WTC11 (cell line): ENCODE results near the gene C1QTNF2. TPM values are rescaled to one million over a fixed set of nuclear protein-coding genes. Genes with fewer than 3 reads are reported as not detected.
A peak's percentile ranks its signal among the peaks of the same experiment; 100 is the strongest.

Experiments
- ATAC-seq: fragments of 200-7000 bp; cut with Tn5 transposase; 2 replicates; pipeline ENCODE4 v1.10.0; 2021; ENCODE audit warnings: mild to moderate bottlenecking, moderate library complexity
- CTCF ChIA-PET: fragments of 300-600 bp; sonication (Branson Sonifier 250); formaldehyde crosslinking; loops from one replicate; lab custom pipeline; 2021; ENCODE audit warnings: antibody characterized with exemption; lab: Charles Lee
- POLR2A ChIA-PET: fragments of 350-600 bp; sonication (Branson Sonifier 250); formaldehyde crosslinking; loops from one replicate; lab custom pipeline; 2021; ENCODE audit warnings: antibody characterized with exemption; lab: Charles Lee
- DNase-seq: peaks from one replicate; pipeline ENCODE4 v3.0.0; 2021; ENCODE audit warnings: low spot score
- H3K27ac Mint-ChIP-seq: 2 replicates; pipeline ENCODE4 v1.8.0; 2021; ENCODE audit warnings: mixed read lengths
- H3K27me3 Mint-ChIP-seq: 2 replicates; pipeline ENCODE4 v1.8.0; 2021; ENCODE audit warnings: low read depth, mild to moderate bottlenecking, moderate library complexity, mixed read lengths
- H3K36me3 Mint-ChIP-seq: 2 replicates; pipeline ENCODE4 v1.8.0; 2021; ENCODE audit warnings: mixed read lengths
- H3K4me1 Mint-ChIP-seq: 2 replicates; pipeline ENCODE4 v1.8.0; 2022; ENCODE audit warnings: mixed read lengths
- H3K4me3 Mint-ChIP-seq: 2 replicates; pipeline ENCODE4 v1.8.0; 2021; ENCODE audit warnings: mild to moderate bottlenecking, moderate library complexity, mixed read lengths
- H3K9me3 Mint-ChIP-seq: 2 replicates; pipeline ENCODE4 v1.8.0; 2021; ENCODE audit warnings: mixed read lengths
- CREM ChIP-seq: sonication (generic); formaldehyde crosslinking; IDR thresholded peaks from 2 replicates; pipeline ENCODE4 v1.8.1; 2022; ENCODE audit warnings: mild to moderate bottlenecking, missing genetic modification reagents, moderate library complexity
- ELF4 ChIP-seq: sonication (generic); formaldehyde crosslinking; IDR thresholded peaks from 2 replicates; pipeline ENCODE4 v1.8.1; 2022; ENCODE audit warnings: low read depth, mild to moderate bottlenecking, moderate library complexity, missing genetic modification reagents
- FOXK1 ChIP-seq: sonication (generic); formaldehyde crosslinking; IDR thresholded peaks from 2 replicates; pipeline ENCODE4 v1.8.0; 2022; ENCODE audit warnings: mild to moderate bottlenecking, moderate library complexity, missing genetic modification reagents
- GABPB1 ChIP-seq: sonication (generic); formaldehyde crosslinking; IDR thresholded peaks from 2 replicates; pipeline ENCODE4 v1.8.1; 2023; ENCODE audit warnings: mild to moderate bottlenecking, missing genetic modification reagents
- GRHL2 ChIP-seq: fragments of 250-450 bp; sonication (Bioruptor Pico); IDR thresholded peaks from 2 replicates; pipeline ENCODE4 v1.8.0; 2022; ENCODE audit warnings: mild to moderate bottlenecking, moderate library complexity; ENCODE audit not compliant: insufficient replicate concordance, severe bottlenecking
- GTF2I ChIP-seq: fragments of 250-450 bp; sonication (Bioruptor Pico); conservative IDR thresholded peaks from 2 replicates; pipeline ENCODE4 v1.4.0; 2021; ENCODE audit warnings: mild to moderate bottlenecking
- IRF2 ChIP-seq: sonication (generic); formaldehyde crosslinking; IDR thresholded peaks from 2 replicates; pipeline ENCODE4 v1.8.0; 2022; ENCODE audit warnings: low read depth, missing genetic modification reagents, borderline replicate concordance
- MYBL2 ChIP-seq: sonication (generic); formaldehyde crosslinking; IDR thresholded peaks from 2 replicates; pipeline ENCODE4 v1.8.1; 2023; ENCODE audit warnings: mild to moderate bottlenecking, moderate library complexity, missing genetic modification reagents
- SMAD4 ChIP-seq: sonication (generic); formaldehyde crosslinking; IDR thresholded peaks from 2 replicates; pipeline ENCODE4 v1.8.0; 2022; ENCODE audit warnings: mild to moderate bottlenecking, missing genetic modification reagents
- total RNA-seq: library from RNA; stranded (reverse); gene quantifications from 3 replicates; pipeline ENCODE4 v1.2.3, GENCODE V29; 2021
- TF ChIP-seq, protein P1 (sequence below): sonication (generic); formaldehyde crosslinking; IDR thresholded peaks from 2 replicates; pipeline ENCODE4 v1.8.0; 2022; ENCODE audit warnings: mild to moderate bottlenecking, missing genetic modification reagents
- TF ChIP-seq, protein P2 (sequence below): sonication (generic); formaldehyde crosslinking; IDR thresholded peaks from 2 replicates; pipeline ENCODE4 v1.8.0; 2022; ENCODE audit warnings: mild to moderate bottlenecking, missing genetic modification reagents
- TF ChIP-seq, protein P3 (sequence below): sonication (generic); formaldehyde crosslinking; IDR thresholded peaks from 2 replicates; pipeline ENCODE4 v1.8.1; 2022; ENCODE audit warnings: mild to moderate bottlenecking, moderate library complexity, missing genetic modification reagents
- TF ChIP-seq, protein P4 (sequence below): sonication (generic); formaldehyde crosslinking; IDR thresholded peaks from 2 replicates; pipeline ENCODE4 v1.8.1; 2022; ENCODE audit warnings: missing genetic modification reagents, borderline replicate concordance
- TF ChIP-seq, protein P5 (sequence below): sonication (generic); formaldehyde crosslinking; IDR thresholded peaks from 2 replicates; pipeline ENCODE4 v1.8.1; 2022; ENCODE audit warnings: low read depth, mild to moderate bottlenecking, moderate library complexity, missing genetic modification reagents, borderline replicate concordance
- TF ChIP-seq, protein P6 (sequence below): sonication (generic); formaldehyde crosslinking; IDR thresholded peaks from 2 replicates; pipeline ENCODE4 v1.8.1; 2023; ENCODE audit warnings: mild to moderate bottlenecking, missing genetic modification reagents
- TF ChIP-seq, protein P7 (sequence below): sonication (generic); formaldehyde crosslinking; IDR thresholded peaks from 2 replicates; pipeline ENCODE4 v1.8.1; 2023; ENCODE audit warnings: mild to moderate bottlenecking, moderate library complexity, missing genetic modification reagents
- TF ChIP-seq, protein P8 (sequence below): fragments of 200-600 bp; IDR thresholded peaks from 2 replicates; pipeline ENCODE4 v1.8.0; 2022; ENCODE audit warnings: antibody characterized with exemption
- TF ChIP-seq, protein P9 (sequence below): sonication (generic); formaldehyde crosslinking; IDR thresholded peaks from 2 replicates; pipeline ENCODE4 v1.8.1; 2023; ENCODE audit warnings: mild to moderate bottlenecking, missing genetic modification reagents
- TF ChIP-seq, protein P10 (sequence below): fragments of 250-450 bp; sonication (Bioruptor Pico); IDR thresholded peaks from 2 replicates; pipeline ENCODE4 v1.8.0; 2021; ENCODE audit warnings: mild to moderate bottlenecking

C1QTNF2 gene
- total RNA-seq, 1 experiment from 2014 or later = 0.52 TPM

DNA sequence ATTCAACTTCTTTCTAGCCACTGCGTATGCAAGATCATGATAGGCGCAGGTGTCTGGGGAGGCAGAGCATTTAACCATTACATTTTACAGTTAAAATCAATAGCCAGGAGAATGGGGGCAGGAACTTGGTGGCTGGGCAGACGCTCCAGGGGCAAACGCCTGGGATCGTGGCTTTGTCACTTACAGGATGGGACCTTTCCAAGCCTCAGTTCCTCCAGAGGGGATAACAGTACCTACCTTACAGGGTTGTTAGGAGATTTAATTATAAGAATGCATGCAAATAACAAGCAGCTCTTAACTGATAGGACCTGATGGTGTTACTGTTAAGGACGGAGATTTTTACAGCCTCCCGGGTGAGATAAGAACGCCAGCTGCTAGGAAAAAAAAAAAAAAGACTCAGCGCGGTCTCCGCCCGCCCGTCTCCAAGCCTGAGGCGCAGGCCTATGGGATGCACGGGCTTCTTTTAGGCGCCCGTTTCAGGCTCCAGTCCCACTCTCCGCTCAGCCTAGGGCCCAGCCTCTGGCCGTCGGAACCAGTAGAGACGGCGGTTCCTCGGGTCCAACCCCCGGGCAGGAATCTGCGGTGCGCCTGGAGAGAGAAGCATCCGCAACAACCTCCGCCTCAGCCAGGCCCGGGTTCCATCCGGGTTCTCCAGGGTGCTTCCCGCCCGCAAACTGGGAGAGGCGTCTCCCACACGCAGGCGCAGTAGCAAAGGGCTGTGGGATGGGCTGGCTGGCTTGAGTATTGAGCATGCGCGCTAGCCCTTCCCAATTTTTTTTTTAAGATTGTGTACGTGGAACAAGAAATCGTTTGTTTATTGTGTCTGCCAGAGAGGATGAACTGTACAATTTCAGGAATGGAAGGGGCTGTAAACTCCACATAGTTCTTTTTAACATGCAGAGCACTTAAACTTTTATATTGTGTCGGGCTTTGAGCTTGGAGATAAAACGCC, 29.3 kb upstream of the C1QTNF2 start, which contains the start of gene FAM200C (continued):
- peak; percentile 30; the same call in 1 of the 2 replicates for TF ChIP-seq GABPB1 (CRISPR knock-in tag)
- TF ChIP-seq, protein P1, sequence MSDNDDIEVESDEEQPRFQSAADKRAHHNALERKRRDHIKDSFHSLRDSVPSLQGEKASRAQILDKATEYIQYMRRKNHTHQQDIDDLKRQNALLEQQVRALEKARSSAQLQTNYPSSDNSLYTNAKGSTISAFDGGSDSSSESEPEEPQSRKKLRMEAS (CRISPR knock-in tag) = peak; percentile 48
- TF ChIP-seq, protein P2, sequence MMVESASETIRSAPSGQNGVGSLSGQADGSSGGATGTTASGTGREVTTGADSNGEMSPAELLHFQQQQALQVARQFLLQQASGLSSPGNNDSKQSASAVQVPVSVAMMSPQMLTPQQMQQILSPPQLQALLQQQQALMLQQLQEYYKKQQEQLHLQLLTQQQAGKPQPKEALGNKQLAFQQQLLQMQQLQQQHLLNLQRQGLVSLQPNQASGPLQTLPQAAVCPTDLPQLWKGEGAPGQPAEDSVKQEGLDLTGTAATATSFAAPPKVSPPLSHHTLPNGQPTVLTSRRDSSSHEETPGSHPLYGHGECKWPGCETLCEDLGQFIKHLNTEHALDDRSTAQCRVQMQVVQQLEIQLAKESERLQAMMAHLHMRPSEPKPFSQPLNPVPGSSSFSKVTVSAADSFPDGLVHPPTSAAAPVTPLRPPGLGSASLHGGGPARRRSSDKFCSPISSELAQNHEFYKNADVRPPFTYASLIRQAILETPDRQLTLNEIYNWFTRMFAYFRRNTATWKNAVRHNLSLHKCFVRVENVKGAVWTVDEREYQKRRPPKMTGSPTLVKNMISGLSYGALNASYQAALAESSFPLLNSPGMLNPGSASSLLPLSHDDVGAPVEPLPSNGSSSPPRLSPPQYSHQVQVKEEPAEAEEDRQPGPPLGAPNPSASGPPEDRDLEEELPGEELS (CRISPR knock-in tag) = peak; percentile 29; the same call in 1 of the 2 replicates
- TF ChIP-seq, protein P3, sequence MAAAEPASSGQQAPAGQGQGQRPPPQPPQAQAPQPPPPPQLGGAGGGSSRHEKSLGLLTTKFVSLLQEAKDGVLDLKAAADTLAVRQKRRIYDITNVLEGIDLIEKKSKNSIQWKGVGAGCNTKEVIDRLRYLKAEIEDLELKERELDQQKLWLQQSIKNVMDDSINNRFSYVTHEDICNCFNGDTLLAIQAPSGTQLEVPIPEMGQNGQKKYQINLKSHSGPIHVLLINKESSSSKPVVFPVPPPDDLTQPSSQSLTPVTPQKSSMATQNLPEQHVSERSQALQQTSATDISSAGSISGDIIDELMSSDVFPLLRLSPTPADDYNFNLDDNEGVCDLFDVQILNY (CRISPR knock-in tag) = peak; percentile 95
- TF ChIP-seq, protein P4, sequence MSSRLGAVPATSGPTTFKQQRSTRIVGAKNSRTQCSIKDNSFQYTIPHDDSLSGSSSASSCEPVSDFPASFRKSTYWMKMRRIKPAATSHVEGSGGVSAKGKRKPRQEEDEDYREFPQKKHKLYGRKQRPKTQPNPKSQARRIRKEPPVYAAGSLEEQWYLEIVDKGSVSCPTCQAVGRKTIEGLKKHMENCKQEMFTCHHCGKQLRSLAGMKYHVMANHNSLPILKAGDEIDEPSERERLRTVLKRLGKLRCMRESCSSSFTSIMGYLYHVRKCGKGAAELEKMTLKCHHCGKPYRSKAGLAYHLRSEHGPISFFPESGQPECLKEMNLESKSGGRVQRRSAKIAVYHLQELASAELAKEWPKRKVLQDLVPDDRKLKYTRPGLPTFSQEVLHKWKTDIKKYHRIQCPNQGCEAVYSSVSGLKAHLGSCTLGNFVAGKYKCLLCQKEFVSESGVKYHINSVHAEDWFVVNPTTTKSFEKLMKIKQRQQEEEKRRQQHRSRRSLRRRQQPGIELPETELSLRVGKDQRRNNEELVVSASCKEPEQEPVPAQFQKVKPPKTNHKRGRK = no peak
- TF ChIP-seq, protein P5, sequence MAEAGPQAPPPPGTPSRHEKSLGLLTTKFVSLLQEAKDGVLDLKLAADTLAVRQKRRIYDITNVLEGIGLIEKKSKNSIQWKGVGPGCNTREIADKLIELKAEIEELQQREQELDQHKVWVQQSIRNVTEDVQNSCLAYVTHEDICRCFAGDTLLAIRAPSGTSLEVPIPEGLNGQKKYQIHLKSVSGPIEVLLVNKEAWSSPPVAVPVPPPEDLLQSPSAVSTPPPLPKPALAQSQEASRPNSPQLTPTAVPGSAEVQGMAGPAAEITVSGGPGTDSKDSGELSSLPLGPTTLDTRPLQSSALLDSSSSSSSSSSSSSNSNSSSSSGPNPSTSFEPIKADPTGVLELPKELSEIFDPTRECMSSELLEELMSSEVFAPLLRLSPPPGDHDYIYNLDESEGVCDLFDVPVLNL (CRISPR knock-in tag) = peak; percentile 56; the same call in 1 of the 2 replicates
- no peak; the same call in 1 of the 2 replicates for TF ChIP-seq MYBL2
- TF ChIP-seq, protein P6, sequence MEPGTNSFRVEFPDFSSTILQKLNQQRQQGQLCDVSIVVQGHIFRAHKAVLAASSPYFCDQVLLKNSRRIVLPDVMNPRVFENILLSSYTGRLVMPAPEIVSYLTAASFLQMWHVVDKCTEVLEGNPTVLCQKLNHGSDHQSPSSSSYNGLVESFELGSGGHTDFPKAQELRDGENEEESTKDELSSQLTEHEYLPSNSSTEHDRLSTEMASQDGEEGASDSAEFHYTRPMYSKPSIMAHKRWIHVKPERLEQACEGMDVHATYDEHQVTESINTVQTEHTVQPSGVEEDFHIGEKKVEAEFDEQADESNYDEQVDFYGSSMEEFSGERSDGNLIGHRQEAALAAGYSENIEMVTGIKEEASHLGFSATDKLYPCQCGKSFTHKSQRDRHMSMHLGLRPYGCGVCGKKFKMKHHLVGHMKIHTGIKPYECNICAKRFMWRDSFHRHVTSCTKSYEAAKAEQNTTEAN (CRISPR knock-in tag) = peak; percentile 54; the same call in 1 of the 2 replicates
- TF ChIP-seq FOXK1 (CRISPR knock-in tag) = 0 out of 2 replicates have a peak, but pooled peaks have one; percentile 34
- TF ChIP-seq, protein P7, sequence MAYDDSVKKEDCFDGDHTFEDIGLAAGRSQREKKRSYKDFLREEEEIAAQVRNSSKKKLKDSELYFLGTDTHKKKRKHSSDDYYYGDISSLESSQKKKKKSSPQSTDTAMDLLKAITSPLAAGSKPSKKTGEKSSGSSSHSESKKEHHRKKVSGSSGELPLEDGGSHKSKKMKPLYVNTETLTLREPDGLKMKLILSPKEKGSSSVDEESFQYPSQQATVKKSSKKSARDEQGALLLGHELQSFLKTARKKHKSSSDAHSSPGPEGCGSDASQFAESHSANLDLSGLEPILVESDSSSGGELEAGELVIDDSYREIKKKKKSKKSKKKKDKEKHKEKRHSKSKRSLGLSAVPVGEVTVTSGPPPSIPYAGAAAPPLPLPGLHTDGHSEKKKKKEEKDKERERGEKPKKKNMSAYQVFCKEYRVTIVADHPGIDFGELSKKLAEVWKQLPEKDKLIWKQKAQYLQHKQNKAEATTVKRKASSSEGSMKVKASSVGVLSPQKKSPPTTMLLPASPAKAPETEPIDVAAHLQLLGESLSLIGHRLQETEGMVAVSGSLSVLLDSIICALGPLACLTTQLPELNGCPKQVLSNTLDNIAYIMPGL (CRISPR knock-in tag) = peak; percentile 66; the same call in 1 of the 2 replicates
- 0 out of 2 replicates have a peak, but pooled peaks have one; percentile 37 for TF ChIP-seq ELF4
- no peak for TF ChIP-seq GRHL2 (CRISPR knock-in tag)
- TF ChIP-seq, all 79 proteins: peak for 16

DNA sequence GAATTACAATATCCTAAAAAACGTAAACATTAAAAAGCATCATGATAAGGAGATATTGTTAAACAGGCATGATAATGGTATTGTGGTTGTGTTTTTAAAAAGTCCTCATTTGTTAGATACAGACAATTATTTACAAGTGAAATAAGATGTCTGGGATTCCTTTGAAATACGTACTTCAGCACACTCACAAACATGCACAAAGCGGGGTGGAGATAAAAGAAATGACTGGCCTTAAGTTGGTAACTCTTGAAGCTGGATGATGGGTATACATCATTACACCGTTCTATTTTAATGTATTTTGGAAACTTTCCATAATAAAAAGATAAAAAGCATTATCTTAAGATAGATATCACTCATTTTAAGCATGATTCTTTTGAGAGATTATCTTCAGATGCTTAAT, 28.4 kb upstream of the C1QTNF2 start:
- Mint-ChIP-seq H3K9me3 (no peaks in the 10 kb centered on the region), H3K27ac (no peak overlapping the region), H3K4me1 (peaks cover 13% of the 10 kb centered on the region), H3K27me3 (no peaks in the 10 kb centered on the region; the same call in 1 of the 2 replicates), H3K36me3 (peaks cover 10% of the 10 kb centered on the region), H3K4me3 (peak overlapping the region; percentile 88)
- ATAC-seq (no peak), DNase-seq (no peak)
- CTCF ChIA-PET = interaction anchor here (1.5 to 3.0 kb wide), 2 partner anchors 8 to 377 kb away, joined by 4 to 12 read pairs; no protein-coding TSS in a partner anchor
- POLR2A ChIA-PET = no interaction called here
- no peak for TF ChIP-seq GTF2I (CRISPR knock-in tag)
- TF ChIP-seq, protein P8, sequence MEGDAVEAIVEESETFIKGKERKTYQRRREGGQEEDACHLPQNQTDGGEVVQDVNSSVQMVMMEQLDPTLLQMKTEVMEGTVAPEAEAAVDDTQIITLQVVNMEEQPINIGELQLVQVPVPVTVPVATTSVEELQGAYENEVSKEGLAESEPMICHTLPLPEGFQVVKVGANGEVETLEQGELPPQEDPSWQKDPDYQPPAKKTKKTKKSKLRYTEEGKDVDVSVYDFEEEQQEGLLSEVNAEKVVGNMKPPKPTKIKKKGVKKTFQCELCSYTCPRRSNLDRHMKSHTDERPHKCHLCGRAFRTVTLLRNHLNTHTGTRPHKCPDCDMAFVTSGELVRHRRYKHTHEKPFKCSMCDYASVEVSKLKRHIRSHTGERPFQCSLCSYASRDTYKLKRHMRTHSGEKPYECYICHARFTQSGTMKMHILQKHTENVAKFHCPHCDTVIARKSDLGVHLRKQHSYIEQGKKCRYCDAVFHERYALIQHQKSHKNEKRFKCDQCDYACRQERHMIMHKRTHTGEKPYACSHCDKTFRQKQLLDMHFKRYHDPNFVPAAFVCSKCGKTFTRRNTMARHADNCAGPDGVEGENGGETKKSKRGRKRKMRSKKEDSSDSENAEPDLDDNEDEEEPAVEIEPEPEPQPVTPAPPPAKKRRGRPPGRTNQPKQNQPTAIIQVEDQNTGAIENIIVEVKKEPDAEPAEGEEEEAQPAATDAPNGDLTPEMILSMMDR = no peak
- TF ChIP-seq, protein P9, sequence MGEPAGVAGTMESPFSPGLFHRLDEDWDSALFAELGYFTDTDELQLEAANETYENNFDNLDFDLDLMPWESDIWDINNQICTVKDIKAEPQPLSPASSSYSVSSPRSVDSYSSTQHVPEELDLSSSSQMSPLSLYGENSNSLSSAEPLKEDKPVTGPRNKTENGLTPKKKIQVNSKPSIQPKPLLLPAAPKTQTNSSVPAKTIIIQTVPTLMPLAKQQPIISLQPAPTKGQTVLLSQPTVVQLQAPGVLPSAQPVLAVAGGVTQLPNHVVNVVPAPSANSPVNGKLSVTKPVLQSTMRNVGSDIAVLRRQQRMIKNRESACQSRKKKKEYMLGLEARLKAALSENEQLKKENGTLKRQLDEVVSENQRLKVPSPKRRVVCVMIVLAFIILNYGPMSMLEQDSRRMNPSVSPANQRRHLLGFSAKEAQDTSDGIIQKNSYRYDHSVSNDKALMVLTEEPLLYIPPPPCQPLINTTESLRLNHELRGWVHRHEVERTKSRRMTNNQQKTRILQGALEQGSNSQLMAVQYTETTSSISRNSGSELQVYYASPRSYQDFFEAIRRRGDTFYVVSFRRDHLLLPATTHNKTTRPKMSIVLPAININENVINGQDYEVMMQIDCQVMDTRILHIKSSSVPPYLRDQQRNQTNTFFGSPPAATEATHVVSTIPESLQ = no peak
- no peak for TF ChIP-seq SMAD4 (CRISPR knock-in tag)
- TF ChIP-seq, protein P10, sequence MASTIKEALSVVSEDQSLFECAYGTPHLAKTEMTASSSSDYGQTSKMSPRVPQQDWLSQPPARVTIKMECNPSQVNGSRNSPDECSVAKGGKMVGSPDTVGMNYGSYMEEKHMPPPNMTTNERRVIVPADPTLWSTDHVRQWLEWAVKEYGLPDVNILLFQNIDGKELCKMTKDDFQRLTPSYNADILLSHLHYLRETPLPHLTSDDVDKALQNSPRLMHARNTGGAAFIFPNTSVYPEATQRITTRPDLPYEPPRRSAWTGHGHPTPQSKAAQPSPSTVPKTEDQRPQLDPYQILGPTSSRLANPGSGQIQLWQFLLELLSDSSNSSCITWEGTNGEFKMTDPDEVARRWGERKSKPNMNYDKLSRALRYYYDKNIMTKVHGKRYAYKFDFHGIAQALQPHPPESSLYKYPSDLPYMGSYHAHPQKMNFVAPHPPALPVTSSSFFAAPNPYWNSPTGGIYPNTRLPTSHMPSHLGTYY (CRISPR knock-in tag) = no peak
- TF ChIP-seq CREM = no peak
- TF ChIP-seq IRF2 = no peak
